Ascending aorta (tissue), 2 donors: ENCODE data around the gene SCAMP5. TPM values are rescaled to one million over a fixed set of nuclear protein-coding genes. Genes with fewer than 3 reads are reported as not detected.
A peak's percentile ranks its signal among the peaks of the same experiment; 100 is the strongest.

Experiments used
- DNase-seq, 2 donors: peaks; one replicate each; pipeline ENCODE4 v3.0.0-alpha.2; 2019; ENCODE audit warnings: low spot score in 2 of 2
- H3K27ac ChIP-seq, 2 donors: fragments of 200-600 bp; sonication (generic); one replicate each; pipeline ENCODE4 v1.5.1; 2016 to 2017; ENCODE audit warnings: mild to moderate bottlenecking in 1 of 2
- H3K27me3 ChIP-seq: fragments of 200-600 bp; sonication (generic); one replicate; pipeline ENCODE4 v1.5.1; 2017
- H3K36me3 ChIP-seq, 2 donors: fragments of 200-600 bp; sonication (generic); one replicate each; pipeline ENCODE4 v1.5.1; 2016
- H3K4me1 ChIP-seq, 2 donors: fragments of 200-600 bp; sonication (generic); one replicate each; pipeline ENCODE4 v1.5.1; 2016 to 2017; ENCODE audit warnings: mild to moderate bottlenecking in 1 of 2
- H3K4me3 ChIP-seq, 2 donors: fragments of 200-600 bp; sonication (generic); one replicate each; pipeline ENCODE4 v1.5.1; 2016 to 2017; ENCODE audit warnings: mild to moderate bottlenecking in 1 of 2
- H3K9me3 ChIP-seq, 2 donors: fragments of 200-600 bp; sonication (generic); one replicate each; pipeline ENCODE4 v1.5.1; 2016
- CTCF ChIP-seq, 3 experiments: fragments of 200-600 bp in 2 of 3; fragments of 450-650 bp in 1 of 3; sonication (generic) in 2 of 3; IDR thresholded peaks; one replicate each; pipeline ENCODE4 v1.5.1; 2016 to 2019; ENCODE audit warnings: antibody characterized with exemption in 3 of 3, mild to moderate bottlenecking in 1 of 3, moderate library complexity in 1 of 3
- intact Hi-C: fragments of 100-400 bp; cut with DNase I; formaldehyde crosslinking; loops from one replicate; pipeline ENCODE4 v1.15.1; 2023
- total RNA-seq: library from RNA; depleted of rRNA; stranded (reverse); fragments of >200 nt; gene quantifications from one replicate; pipeline ENCODE4 v1.1.0, GENCODE V29; 2016

Gene SCAMP5
- total RNA-seq, 1 donor from 2014 or later, result 0.43 TPM

- peaks cover 25 to 50% of the 10 kb centered on the region in 2 donors for H3K4me1 ChIP-seq
Observed at GRCh38 chr15:75045332-75046015, 50.1 kb downstream of the SCAMP5 start.

GRCh38 chr15:75048394-75048793 is 53.0 kb downstream of the SCAMP5 start:
- no peak overlapping the region for H3K4me3 ChIP-seq
- H3K4me1 ChIP-seq, result peaks cover 17 to 36% of the 10 kb centered on the region in 2 donors
- no peaks in the 10 kb centered on the region for H3K9me3 ChIP-seq
- DNase-seq, result no peak
- H3K27ac ChIP-seq, result peak overlapping the region in 1 of 2 donors; percentile 77
- H3K36me3 ChIP-seq, result no peaks in the 10 kb centered on the region
- intact Hi-C loops, result no loop called here
- no peaks in the 10 kb centered on the region for H3K27me3 ChIP-seq
- TF ChIP-seq CTCF (IDR thresholded peaks at IDR 0.05), result no peak

More at GRCh38 chr15:75045332-75046015, 50.1 kb downstream of the SCAMP5 start:
- Histone ChIP-seq H3K9me3 (no peaks in the 10 kb centered on the region), H3K27ac (peak overlapping the region; percentile 56 to 92), H3K27me3 (no peaks in the 10 kb centered on the region), H3K36me3 (no peaks in the 10 kb centered on the region), H3K4me3 (no peak overlapping the region)
- DNase-seq, result no peak
- no peak for TF ChIP-seq CTCF (IDR thresholded peaks at IDR 0.05)
- intact Hi-C loops, result no loop called here

GRCh38 chr15:75049392-75049791 is 54.0 kb downstream of the SCAMP5 start:
- intact Hi-C loops, result no loop called here
- Histone ChIP-seq H3K27ac (peak overlapping the region; percentile 63 to 77), H3K36me3 (no peaks in the 10 kb centered on the region), H3K9me3 (no peaks in the 10 kb centered on the region), H3K4me3 (no peak overlapping the region), H3K4me1 (peaks cover 9 to 30% of the 10 kb centered on the region in 2 donors), H3K27me3 (no peaks in the 10 kb centered on the region)
- DNase-seq, result peak in 1 of 2 donors; percentile 85
- TF ChIP-seq CTCF (IDR thresholded peaks at IDR 0.05), result no peak

GRCh38 chr15:75050283-75050682 is 54.9 kb downstream of the SCAMP5 start:
- no peaks in the 10 kb centered on the region for H3K36me3 ChIP-seq
- peaks cover 7 to 27% of the 10 kb centered on the region in 2 donors for H3K4me1 ChIP-seq
- H3K27ac ChIP-seq, result no peak overlapping the region
- no peak for TF ChIP-seq CTCF (IDR thresholded peaks at IDR 0.05)
- intact Hi-C loops, result no loop called here
- H3K27me3 ChIP-seq, result no peaks in the 10 kb centered on the region
- H3K9me3 ChIP-seq, result no peaks in the 10 kb centered on the region
- no peak for DNase-seq
- H3K4me3 ChIP-seq, result no peak overlapping the region

GRCh38 chr15:75051191-75051608 is 55.8 kb downstream of the SCAMP5 start:
- H3K4me1 ChIP-seq, result peaks cover 7 to 22% of the 10 kb centered on the region in 2 donors
- no peaks in the 10 kb centered on the region for H3K36me3 ChIP-seq
- no peaks in the 10 kb centered on the region for H3K27me3 ChIP-seq
- H3K4me3 ChIP-seq, result no peak overlapping the region
- intact Hi-C loops, result no loop called here
- no peak for TF ChIP-seq CTCF (IDR thresholded peaks at IDR 0.05)
- no peak overlapping the region for H3K27ac ChIP-seq
- DNase-seq, result no peak
- no peaks in the 10 kb centered on the region for H3K9me3 ChIP-seq
